Endodermal cell (in vitro differentiated cells): ENCODE results near the gene CLIC3. TPM values are rescaled to one million over a fixed set of nuclear protein-coding genes. Genes with fewer than 3 reads are reported as not detected.

Source experiments
- DNase-seq: peaks from one replicate; pipeline ENCODE4 v3.0.0-alpha.2; 2017
- H3K27ac ChIP-seq: 2 replicates; pipeline ENCODE4 v1.5.1; 2013; ENCODE audit warnings: mild to moderate bottlenecking, low read depth, low read length, moderate library complexity
- H3K27me3 ChIP-seq: 2 replicates; pipeline ENCODE4 v1.6.1; 2013; ENCODE audit warnings: mild to moderate bottlenecking, low read length, moderate library complexity; ENCODE audit not compliant: insufficient read depth, control insufficient read depth, poor library complexity, severe bottlenecking
- H3K36me3 ChIP-seq: 2 replicates; pipeline ENCODE4 v1.7.0; 2013; ENCODE audit warnings: mild to moderate bottlenecking, low read length, moderate library complexity; ENCODE audit not compliant: control insufficient read depth, insufficient read depth
- H3K4me1 ChIP-seq: one replicate; pipeline ENCODE4 v1.7.0; 2013; ENCODE audit warnings: low read length; ENCODE audit not compliant: control insufficient read depth, insufficient read depth
- H3K4me3 ChIP-seq: 2 replicates; pipeline ENCODE4 v1.5.1; 2013; ENCODE audit warnings: mild to moderate bottlenecking, low read length, moderate library complexity
- H3K9ac ChIP-seq: 2 replicates; pipeline ENCODE4 v1.6.1; 2013; ENCODE audit warnings: mild to moderate bottlenecking, low read length, moderate library complexity; ENCODE audit not compliant: poor library complexity, severe bottlenecking; ENCODE audit errors: extremely low read depth
- H3K9me3 ChIP-seq: 2 replicates; pipeline ENCODE4 v1.6.1; 2013; ENCODE audit warnings: mild to moderate bottlenecking, low read length, moderate library complexity; ENCODE audit not compliant: control insufficient read depth
- H3K27ac Mint-ChIP-seq: 2 replicates; pipeline ENCODE4 v1.8.0; 2020; ENCODE audit warnings: mixed read lengths
- H3K27me3 Mint-ChIP-seq: 2 replicates; pipeline ENCODE4 v1.8.0; 2021; ENCODE audit warnings: mild to moderate bottlenecking, mixed read lengths; ENCODE audit not compliant: insufficient read depth
- H3K36me3 Mint-ChIP-seq: 2 replicates; pipeline ENCODE4 v1.8.0; 2020; ENCODE audit warnings: low read depth, mixed read lengths
- H3K4me1 Mint-ChIP-seq: 2 replicates; pipeline ENCODE4 v1.8.0; 2020; ENCODE audit warnings: mixed read lengths
- H3K4me3 Mint-ChIP-seq: 2 replicates; pipeline ENCODE4 v1.8.0; 2020; ENCODE audit warnings: mild to moderate bottlenecking, moderate library complexity, mixed read lengths
- H3K9me3 Mint-ChIP-seq: 2 replicates; pipeline ENCODE4 v1.8.0; 2020; ENCODE audit warnings: mild to moderate bottlenecking, mixed read lengths
- CTCF ChIP-seq: fragments of 200-600 bp; sonication (generic); conservative IDR thresholded peaks from 2 replicates; pipeline ENCODE4 v1.5.0; 2021; ENCODE audit warnings: antibody characterized with exemption, mild to moderate bottlenecking
- WGBS, 2 experiments: methylation state at CpG; one replicate each; pipeline versions ENCODE4 v1.1.5 to v1.1.7; 2013; ENCODE audit warnings: missing lambda C conversion rate in 2 of 2, mixed read lengths in 1 of 2; ENCODE audit not compliant: insufficient coverage in 1 of 2, insufficient read length in 1 of 2; 5-methylcytosine and 5-hydroxymethylcytosine counted together
- total RNA-seq, 2 donors: library from RNA; stranded (reverse); fragmentation: NEBNext Ultra II Directional in 1 of 2; extraction: Animal tissue kit (Norgen Biotek cat#: 25700) in 1 of 2; gene quantifications; 2 replicates in 1 of 2; 3 replicates in 1 of 2; pipeline ENCODE4 v1.2.1, GENCODE V29; 2021

Gene CLIC3
- total RNA-seq, 2 donors from 2014 or later, result 0.46 TPM; not detected in 1

- Histone ChIP-seq H3K36me3 (peaks cover under 1% of the 10 kb centered on the region), H3K4me1 (peaks cover 3% of the 10 kb centered on the region), H3K27me3 (no peaks in the 10 kb centered on the region), H3K27ac (no peak overlapping the region), H3K4me3 (no peak overlapping the region), H3K9ac (no peak overlapping the region), H3K9me3 (no peaks in the 10 kb centered on the region)
- Mint-ChIP-seq H3K4me3 (peak overlapping the region; percentile 73), H3K36me3 (no peaks in the 10 kb centered on the region), H3K27me3 (no peaks in the 10 kb centered on the region), H3K27ac (no peak overlapping the region), H3K4me1 (peaks cover 8% of the 10 kb centered on the region), H3K9me3 (no peaks in the 10 kb centered on the region)
- DNase-seq, result peak; percentile 89
- peak; percentile 79 for TF ChIP-seq CTCF
- WGBS, 2 experiments, result 65 to 70% methylated on average over 10 to 15 of the region's 15 CpGs
Observed at GRCh38 chr9:136947955-136948510, 48.3 kb downstream of the CLIC3 start.

GRCh38 chr9:136947028-136947891 lies 49.1 kb downstream of the CLIC3 start:
- no peaks in the 10 kb centered on the region for H3K27me3 ChIP-seq
- Mint-ChIP-seq H3K9me3 (no peaks in the 10 kb centered on the region), H3K36me3 (peaks cover 5% of the 10 kb centered on the region), H3K4me1 (peaks cover 8% of the 10 kb centered on the region), H3K27ac (no peak overlapping the region), H3K27me3 (no peaks in the 10 kb centered on the region), H3K4me3 (no peak overlapping the region)
- WGBS, 2 experiments, result 73 to 84% methylated on average over 14 to 26 of the region's 26 CpGs
- TF ChIP-seq CTCF, result no peak
- no peaks in the 10 kb centered on the region for H3K9me3 ChIP-seq
- no peak overlapping the region for H3K27ac ChIP-seq
- no peak for DNase-seq
- H3K9ac ChIP-seq, result no peak overlapping the region
- H3K36me3 ChIP-seq, result peaks cover 8% of the 10 kb centered on the region
- no peak overlapping the region for H3K4me3 ChIP-seq
- H3K4me1 ChIP-seq, result peaks cover 3% of the 10 kb centered on the region

GRCh38 chr9:136946228-136947027 lies 49.9 kb downstream of the CLIC3 start:
- peaks cover 10% of the 10 kb centered on the region for H3K36me3 Mint-ChIP-seq
- Histone ChIP-seq H3K9ac (no peak overlapping the region), H3K9me3 (no peaks in the 10 kb centered on the region), H3K27ac (no peak overlapping the region), H3K4me1 (peaks cover 3% of the 10 kb centered on the region), H3K27me3 (no peaks in the 10 kb centered on the region), H3K4me3 (no peak overlapping the region), H3K36me3 (peaks cover 16% of the 10 kb centered on the region)
- no peak overlapping the region for H3K4me3 Mint-ChIP-seq
- no peak for TF ChIP-seq CTCF
- no peaks in the 10 kb centered on the region for H3K9me3 Mint-ChIP-seq
- no peak for DNase-seq
- H3K4me1 Mint-ChIP-seq, result peaks cover 8% of the 10 kb centered on the region
- H3K27me3 Mint-ChIP-seq, result no peaks in the 10 kb centered on the region
- no peak overlapping the region for H3K27ac Mint-ChIP-seq
- WGBS, 2 experiments, result 89 to 92% methylated on average over 8 to 27 of the region's 27 CpGs
